HepG2 (cell line): Measurements from ENCODE around the gene MEX3D. TPM values are rescaled to one million over a fixed set of nuclear protein-coding genes. Genes with fewer than 3 reads are reported as not detected.

Experiments used
- ARID4A ChIP-seq: sonication (generic); formaldehyde crosslinking; IDR thresholded peaks from 2 replicates; pipeline ENCODE4 v1.5.0; 2020; ENCODE audit warnings: mild to moderate bottlenecking, missing genetic modification reagents, borderline replicate concordance
- HNRNPL ChIP-seq: fragments of 200-400 bp; formaldehyde crosslinking; IDR thresholded peaks from 2 replicates; pipeline ENCODE4 v1.6.1; 2017; ENCODE audit warnings: mild to moderate bottlenecking, low read depth, low read length
- KIAA2018 ChIP-seq: sonication (generic); formaldehyde crosslinking; IDR thresholded peaks from 2 replicates; pipeline ENCODE4 v1.5.0; 2020; ENCODE audit warnings: mild to moderate bottlenecking, missing genetic modification reagents, borderline replicate concordance
- MAZ ChIP-seq, 2 experiments: sonication (generic) in 1 of 2; formaldehyde crosslinking in 1 of 2; IDR thresholded peaks; 2 replicates each; pipeline versions ENCODE4 v1.5.0 to v1.6.1; 2012 to 2020; ENCODE audit warnings: low read depth in 2 of 2, mild to moderate bottlenecking in 2 of 2, borderline replicate concordance in 1 of 2, improper control_type of control experiment in 1 of 2, low read length in 1 of 2, missing genetic modification reagents in 1 of 2, moderate library complexity in 1 of 2
- MTA3 ChIP-seq: sonication (generic); formaldehyde crosslinking; IDR thresholded peaks from 2 replicates; pipeline ENCODE4 v1.4.0; 2020; ENCODE audit warnings: missing genetic modification reagents
- NCOA2 ChIP-seq: sonication (generic); formaldehyde crosslinking; IDR thresholded peaks from 2 replicates; pipeline ENCODE4 v1.8.0; 2022; ENCODE audit warnings: inconsistent platforms
- NKX3-1 ChIP-seq: sonication (generic); formaldehyde crosslinking; IDR thresholded peaks from 2 replicates; pipeline ENCODE4 v1.5.0; 2020; ENCODE audit warnings: missing genetic modification reagents
- RBM39 ChIP-seq: fragments of 200-400 bp; formaldehyde crosslinking; IDR thresholded peaks from one replicate; pipeline ENCODE4 v1.6.1; 2018; ENCODE audit warnings: antibody characterized with exemption, mild to moderate bottlenecking, low read depth, low read length; ENCODE audit not compliant: poor library complexity, severe bottlenecking
- SYNCRIP ChIP-seq: fragments of 200-400 bp; formaldehyde crosslinking; IDR thresholded peaks from 2 replicates; pipeline ENCODE4 v1.6.1; 2018; ENCODE audit warnings: mild to moderate bottlenecking, low read depth, low read length; ENCODE audit not compliant: insufficient read depth
- YEATS4 ChIP-seq: sonication (generic); formaldehyde crosslinking; IDR thresholded peaks from 2 replicates; pipeline ENCODE4 v1.4.0; 2020; ENCODE audit warnings: missing genetic modification reagents, borderline replicate concordance
- ZFP36L2 ChIP-seq: sonication (generic); formaldehyde crosslinking; IDR thresholded peaks from 2 replicates; pipeline ENCODE4 v1.4.0; 2020; ENCODE audit warnings: missing genetic modification reagents
- ZNF770 ChIP-seq: sonication (generic); formaldehyde crosslinking; IDR thresholded peaks from 2 replicates; pipeline ENCODE4 v1.5.0; 2020; ENCODE audit warnings: mild to moderate bottlenecking, missing genetic modification reagents
- polyA plus RNA-seq, 8 experiments: library from polyadenylated mRNA; depleted of rRNA in 3 of 8; stranded (reverse) in 7 of 8; unstranded in 1 of 8; fragments of >200 nt; fragmentation: Illumina TruSeq in 4 of 8; extraction: Trizol in 4 of 8; gene quantifications; 2 replicates each; pipeline versions ENCODE4 v1.2.1 to v1.2.3, GENCODE V29; 2011 to 2016; ENCODE audit warnings: low read depth in 4 of 8, missing spikeins in 1 of 8, mixed read lengths in 1 of 8; ENCODE audit not compliant: insufficient read depth in 1 of 8
- total RNA-seq, 5 experiments: library from RNA; depleted of rRNA; stranded (reverse); fragments of >200 nt; fragmentation: Illumina TruSeq; extraction: Trizol; gene quantifications; 2 replicates each; pipeline ENCODE4 v1.2.3, GENCODE V29; 2016; ENCODE audit warnings: low read depth in 1 of 5

MEX3D gene
- total and polyA plus RNA-seq, 2 of the 13 experiments (the other 11 are each of a cell fraction or from before 2014, with no cell fraction given), result 3.6 to 17.1 TPM

GRCh38 chr19:1567116-1567847 is 843 bp downstream of the MEX3D start (continued):
- TF ChIP-seq KIAA2018 (CRISPR knock-in tag) (no peak), MAZ (IDR thresholded peaks at IDR 0.05; ENCODE audit: borderline replicate concordance, low read depth, low read length) (no peak), MAZ (CRISPR knock-in tag; IDR thresholded peaks at IDR 0.05; ENCODE audit: low read depth) (no peak), YEATS4 (CRISPR knock-in tag) (0 out of 2 replicates have a peak, but pooled peaks have one; percentile 37), MTA3 (no peak), ARID4A (no peak; the same call in 1 of the 2 replicates), ZNF770 (CRISPR knock-in tag) (no peak), NCOA2 (no peak), HNRNPL (no peak), NKX3-1 (CRISPR knock-in tag) (no peak), ZFP36L2 (CRISPR knock-in tag) (no peak), SYNCRIP (no peak), RBM39 (no peak)
